ENCODE results near the gene CXCL12.

DNA sequence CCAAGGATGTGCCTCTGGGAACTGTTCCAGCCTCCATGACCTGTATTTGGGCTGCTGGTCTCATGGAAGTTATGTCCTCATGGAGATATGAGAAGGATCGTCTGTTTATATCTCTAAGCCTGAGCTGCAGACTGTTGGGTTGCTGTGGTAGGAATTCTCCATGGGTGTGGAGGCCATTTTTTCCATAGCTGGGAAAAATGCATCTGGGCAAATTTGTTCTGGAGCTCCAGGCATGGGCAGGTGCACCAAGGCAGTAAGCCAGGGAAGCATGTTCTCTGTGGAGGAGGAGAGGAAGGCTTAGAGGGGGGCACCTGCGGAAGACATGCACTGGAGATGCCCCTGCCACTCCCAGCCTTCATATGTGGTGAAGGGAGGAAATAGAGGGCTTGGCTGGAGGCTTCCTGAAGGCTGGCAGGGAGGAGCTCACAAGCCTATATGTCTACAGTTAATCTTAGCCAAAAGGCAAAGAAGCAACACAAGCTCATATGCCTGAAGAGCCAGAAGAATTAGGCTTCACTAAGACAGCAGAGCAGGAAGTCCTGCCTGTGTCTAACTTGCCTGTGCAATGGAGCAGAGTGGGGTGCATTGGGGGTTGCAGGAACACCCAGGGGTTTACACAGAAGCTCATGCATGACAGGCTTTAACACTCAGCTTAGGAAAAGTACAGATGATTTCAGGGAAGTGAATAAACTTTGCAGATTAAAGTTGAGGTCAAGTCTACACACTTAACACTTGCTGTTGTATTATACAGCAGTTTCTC lies 35.1 kb upstream of the CXCL12 start:
- TF ChIP-seq EZH2phosphoT487 (IDR thresholded peaks at IDR 0.05; ENCODE audit: insufficient read depth, low read depth): no peak
- TF ChIP-seq EZH2 (IDR thresholded peaks at IDR 0.05; ENCODE audit: insufficient read depth, poor library complexity, severe bottlenecking): no peak
